ENCODE results near the gene TBL1XR1. TPM values are rescaled to one million over a fixed set of nuclear protein-coding genes. Genes with fewer than 3 reads are reported as not detected.
"Not testable (repeated sequence)": the region's sequence is repeated elsewhere in the genome, so short reads cannot be mapped to it uniquely, and the experiment has no call there.

TBL1XR1 gene
- total RNA-seq, 1 experiment from 2014 or later: 127 TPM

- peaks cover 4% of the 10 kb centered on the region; the same call in 1 of the 2 replicates for H3K9me3 ChIP-seq
- DNase-seq: no peak
- no peaks in the 10 kb centered on the region for H3K27me3 ChIP-seq (replicated peaks; ENCODE audit: control insufficient read depth, insufficient read depth, low read length)
- no TSS peak for BruUV-seq (replicated peaks)
- peaks cover 33% of the 10 kb centered on the region for H3K4me1 ChIP-seq
- Mint-ChIP-seq H3K36me3 (ENCODE audit: insufficient read depth, unreplicated experiment) (peaks cover 30% of the 10 kb centered on the region), H3K27ac (ENCODE audit: unreplicated experiment) (no peak overlapping the region), H3K4me1 (ENCODE audit: low read depth, unreplicated experiment) (peaks cover 7% of the 10 kb centered on the region), H3K4me3 (ENCODE audit: unreplicated experiment) (no peak overlapping the region), H3K27me3 (ENCODE audit: insufficient read depth, unreplicated experiment) (no peaks in the 10 kb centered on the region), H3K9me3 (ENCODE audit: unreplicated experiment) (no peaks in the 10 kb centered on the region)
- 0 out of 2 replicates have a peak, but pooled peaks cover 1% of the 10 kb centered on the region for H3K36me3 ChIP-seq (ENCODE audit: control insufficient read depth, insufficient read depth, low read length)
- ChIA-PET CTCF (no interaction called here), POLR2A (no interaction called here)
- no peak overlapping the region for H3K4me3 ChIP-seq (ENCODE audit: low read depth, low read length)
- TF ChIP-seq, protein P1, sequence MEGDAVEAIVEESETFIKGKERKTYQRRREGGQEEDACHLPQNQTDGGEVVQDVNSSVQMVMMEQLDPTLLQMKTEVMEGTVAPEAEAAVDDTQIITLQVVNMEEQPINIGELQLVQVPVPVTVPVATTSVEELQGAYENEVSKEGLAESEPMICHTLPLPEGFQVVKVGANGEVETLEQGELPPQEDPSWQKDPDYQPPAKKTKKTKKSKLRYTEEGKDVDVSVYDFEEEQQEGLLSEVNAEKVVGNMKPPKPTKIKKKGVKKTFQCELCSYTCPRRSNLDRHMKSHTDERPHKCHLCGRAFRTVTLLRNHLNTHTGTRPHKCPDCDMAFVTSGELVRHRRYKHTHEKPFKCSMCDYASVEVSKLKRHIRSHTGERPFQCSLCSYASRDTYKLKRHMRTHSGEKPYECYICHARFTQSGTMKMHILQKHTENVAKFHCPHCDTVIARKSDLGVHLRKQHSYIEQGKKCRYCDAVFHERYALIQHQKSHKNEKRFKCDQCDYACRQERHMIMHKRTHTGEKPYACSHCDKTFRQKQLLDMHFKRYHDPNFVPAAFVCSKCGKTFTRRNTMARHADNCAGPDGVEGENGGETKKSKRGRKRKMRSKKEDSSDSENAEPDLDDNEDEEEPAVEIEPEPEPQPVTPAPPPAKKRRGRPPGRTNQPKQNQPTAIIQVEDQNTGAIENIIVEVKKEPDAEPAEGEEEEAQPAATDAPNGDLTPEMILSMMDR (IDR thresholded peaks at IDR 0.05; ENCODE audit: insufficient read depth in 1 of 2, low read depth in 1 of 2, low read length in 1 of 2, severe bottlenecking in 1 of 2, unreplicated experiment in 1 of 2): no peak
- intact Hi-C loops (cut with micrococcal nuclease; ENCODE audit: unreplicated experiment): no loop called here
Measured at GRCh38 chr3:177144922-177145321, 52.4 kb downstream of the TBL1XR1 start.

DNA sequence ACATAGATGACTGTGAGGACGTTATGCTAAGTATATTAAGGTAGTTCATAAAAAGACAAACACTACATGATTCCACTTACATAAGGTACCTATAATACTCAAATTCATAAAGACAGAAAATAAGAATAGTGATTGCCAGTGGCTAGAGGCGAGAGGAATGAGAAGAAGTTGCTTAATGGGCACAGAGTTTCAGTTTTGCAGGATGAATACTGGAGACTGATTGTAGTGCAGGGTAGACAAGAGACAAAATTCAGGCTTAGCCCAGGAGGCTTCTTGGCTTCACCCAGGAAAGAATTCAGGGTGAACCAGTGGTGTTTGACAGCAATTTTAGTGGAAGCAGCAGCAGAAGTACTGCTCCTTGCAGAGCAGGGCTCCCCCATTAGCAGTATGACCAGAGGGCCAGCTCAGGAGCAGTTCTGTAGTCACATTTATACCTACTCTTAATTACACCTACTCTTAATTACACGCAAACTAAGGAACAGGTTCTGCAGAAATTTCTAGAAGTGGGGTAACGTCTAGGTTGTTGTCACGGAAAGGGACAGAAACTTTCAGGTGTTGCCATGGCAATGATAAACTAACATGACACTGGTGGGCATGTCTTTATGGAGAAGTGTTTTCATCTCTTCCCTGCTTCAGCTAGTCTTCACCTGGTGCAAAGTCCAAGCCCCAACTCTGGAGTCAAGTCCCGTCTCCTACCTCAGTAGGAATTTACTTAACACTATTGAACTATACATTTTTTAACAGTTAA is 55.2 kb downstream of the TBL1XR1 start:
- Histone ChIP-seq H3K4me1 (peaks cover 22% of the 10 kb centered on the region), H3K27me3 (replicated peaks; ENCODE audit: control insufficient read depth, insufficient read depth, low read length) (no peaks in the 10 kb centered on the region), H3K4me3 (ENCODE audit: low read depth, low read length) (no peak overlapping the region), H3K9me3 (peaks cover 4% of the 10 kb centered on the region; the same call in 1 of the 2 replicates), H3K36me3 (ENCODE audit: control insufficient read depth, insufficient read depth, low read length) (peaks cover 1% of the 10 kb centered on the region; the same call in 1 of the 2 replicates)
- intact Hi-C loops (cut with micrococcal nuclease; ENCODE audit: unreplicated experiment): no loop called here
- Mint-ChIP-seq H3K4me1 (ENCODE audit: low read depth, unreplicated experiment) (peaks cover 11% of the 10 kb centered on the region), H3K27me3 (ENCODE audit: insufficient read depth, unreplicated experiment) (no peaks in the 10 kb centered on the region), H3K36me3 (ENCODE audit: insufficient read depth, unreplicated experiment) (peaks cover 28% of the 10 kb centered on the region), H3K27ac (ENCODE audit: unreplicated experiment) (no peak overlapping the region), H3K9me3 (ENCODE audit: unreplicated experiment) (no peaks in the 10 kb centered on the region), H3K4me3 (ENCODE audit: unreplicated experiment) (no peak overlapping the region)
- TF ChIP-seq, protein P1 (IDR thresholded peaks at IDR 0.05; ENCODE audit: insufficient read depth in 1 of 2, low read depth in 1 of 2, low read length in 1 of 2, severe bottlenecking in 1 of 2, unreplicated experiment in 1 of 2): no peak
- BruUV-seq (replicated peaks): no TSS peak
- no peak for DNase-seq
- ChIA-PET POLR2A (no interaction called here), CTCF (no interaction called here)

GRCh38 chr3:177141471-177141870 is 55.8 kb downstream of the TBL1XR1 start:
- Histone ChIP-seq H3K9me3 (peaks cover 4% of the 10 kb centered on the region; the same call in 1 of the 2 replicates), H3K4me1 (peaks cover 28% of the 10 kb centered on the region), H3K27me3 (replicated peaks; ENCODE audit: control insufficient read depth, insufficient read depth, low read length) (no peaks in the 10 kb centered on the region), H3K4me3 (ENCODE audit: low read depth, low read length) (no peak overlapping the region), H3K36me3 (ENCODE audit: control insufficient read depth, insufficient read depth, low read length) (peaks cover 1% of the 10 kb centered on the region; the same call in 1 of the 2 replicates)
- POLR2A ChIA-PET: no interaction called here
- peaks cover 11% of the 10 kb centered on the region for H3K4me1 Mint-ChIP-seq (ENCODE audit: low read depth, unreplicated experiment)
- no peaks in the 10 kb centered on the region for H3K9me3 Mint-ChIP-seq (ENCODE audit: unreplicated experiment)
- no peak for DNase-seq
- H3K27ac Mint-ChIP-seq (ENCODE audit: unreplicated experiment): no peak overlapping the region
- no TSS peak for BruUV-seq (replicated peaks)
- intact Hi-C loops (cut with micrococcal nuclease; ENCODE audit: unreplicated experiment): no loop called here
- H3K4me3 Mint-ChIP-seq (ENCODE audit: unreplicated experiment): no peak overlapping the region
- no peaks in the 10 kb centered on the region for H3K27me3 Mint-ChIP-seq (ENCODE audit: insufficient read depth, unreplicated experiment)
- CTCF ChIA-PET: no interaction called here
- peaks cover 28% of the 10 kb centered on the region for H3K36me3 Mint-ChIP-seq (ENCODE audit: insufficient read depth, unreplicated experiment)
- TF ChIP-seq, protein P1 (IDR thresholded peaks at IDR 0.05; ENCODE audit: insufficient read depth in 1 of 2, low read depth in 1 of 2, low read length in 1 of 2, severe bottlenecking in 1 of 2, unreplicated experiment in 1 of 2): no peak

GRCh38 chr3:177139220-177139619 is 58.1 kb downstream of the TBL1XR1 start:
- H3K36me3 ChIP-seq (ENCODE audit: control insufficient read depth, insufficient read depth, low read length); H3K27ac Mint-ChIP-seq (ENCODE audit: unreplicated experiment); H3K9me3 Mint-ChIP-seq (ENCODE audit: unreplicated experiment); BruUV-seq (replicated peaks); DNase-seq; H3K4me3 Mint-ChIP-seq (ENCODE audit: unreplicated experiment); H3K27me3 Mint-ChIP-seq (ENCODE audit: insufficient read depth, unreplicated experiment); POLR2A ChIA-PET; H3K9me3 ChIP-seq; CTCF ChIA-PET; H3K27me3 ChIP-seq (replicated peaks; ENCODE audit: control insufficient read depth, insufficient read depth, low read length); intact Hi-C loops (cut with micrococcal nuclease; ENCODE audit: unreplicated experiment); H3K4me3 ChIP-seq (ENCODE audit: low read depth, low read length): not testable (repeated sequence)
- H3K4me1 ChIP-seq: peaks cover 21% of the 10 kb centered on the region
- Mint-ChIP-seq H3K36me3 (ENCODE audit: insufficient read depth, unreplicated experiment) (peaks cover 18% of the 10 kb centered on the region), H3K4me1 (ENCODE audit: low read depth, unreplicated experiment) (peaks cover 17% of the 10 kb centered on the region)
